Vagina (tissue), 2 donors: Measurements from ENCODE around the gene ECT2. TPM values are rescaled to one million over a fixed set of nuclear protein-coding genes. Genes with fewer than 3 reads are reported as not detected.
"Not testable (repeated sequence)": the region's sequence is repeated elsewhere in the genome, so short reads cannot be mapped to it uniquely, and the experiment has no call there.

Source experiments
- DNase-seq, 2 donors: peaks; one replicate each; pipeline ENCODE4 v3.0.0-alpha.2; 2017; ENCODE audit errors: extremely low spot score in 2 of 2
- H3K27ac ChIP-seq: fragments of 200-600 bp; sonication (generic); one replicate; pipeline ENCODE4 v1.5.1; 2019
- H3K27me3 ChIP-seq: fragments of 200-600 bp; sonication (generic); one replicate; pipeline ENCODE4 v1.5.1; 2019
- H3K36me3 ChIP-seq, 2 donors: fragments of 200-600 bp; sonication (generic); one replicate each; pipeline ENCODE4 v1.5.1; 2017 to 2019
- H3K4me1 ChIP-seq: fragments of 200-600 bp; sonication (generic); one replicate; pipeline ENCODE4 v1.5.1; 2019
- H3K4me3 ChIP-seq, 2 donors: fragments of 200-600 bp; sonication (generic); 1 replicate in 1 of 2; 2 replicates in 1 of 2; pipeline ENCODE4 v1.5.1; 2016 to 2019
- H3K9me3 ChIP-seq: fragments of 200-600 bp; sonication (generic); one replicate; pipeline ENCODE4 v1.5.1; 2019
- POLR2A ChIP-seq, 2 donors: fragments of 450-650 bp; IDR thresholded peaks; one replicate each; pipeline ENCODE4 v1.6.1; 2017; ENCODE audit warnings: antibody characterized with exemption in 2 of 2, mild to moderate bottlenecking in 2 of 2, moderate library complexity in 2 of 2
- POLR2AphosphoS5 ChIP-seq, 2 donors: sonication (generic); formaldehyde crosslinking; IDR thresholded peaks; one replicate each; pipeline ENCODE4 v1.9.0; 2017; ENCODE audit warnings: antibody characterized with exemption in 2 of 2, mild to moderate bottlenecking in 2 of 2, low read depth in 1 of 2; ENCODE audit not compliant: insufficient read depth in 1 of 2
- intact Hi-C: fragments of 100-400 bp; cut with DNase I; formaldehyde crosslinking; loops from one replicate; pipeline ENCODE4 v1.15.1; 2023
- total RNA-seq: library from RNA; depleted of rRNA; stranded (reverse); fragments of >200 nt; gene quantifications from one replicate; pipeline ENCODE4 v1.2.3, GENCODE V29; 2016
- TF ChIP-seq, protein P1 (sequence below), 3 experiments: fragments of 450-650 bp in 2 of 3; fragments of 200-600 bp in 1 of 3; sonication (generic) in 1 of 3; IDR thresholded peaks; one replicate each; pipeline ENCODE4 v1.5.1; 2017 to 2019; ENCODE audit warnings: antibody characterized with exemption in 3 of 3, mild to moderate bottlenecking in 2 of 3, moderate library complexity in 2 of 3

ECT2 gene
- total RNA-seq, 1 donor from 2014 or later: 6.4 TPM

- H3K27ac ChIP-seq: no peak overlapping the region
- H3K4me1 ChIP-seq: no peaks in the 10 kb centered on the region
- H3K9me3 ChIP-seq: no peaks in the 10 kb centered on the region
- DNase-seq: no peak
- TF ChIP-seq, protein P1, sequence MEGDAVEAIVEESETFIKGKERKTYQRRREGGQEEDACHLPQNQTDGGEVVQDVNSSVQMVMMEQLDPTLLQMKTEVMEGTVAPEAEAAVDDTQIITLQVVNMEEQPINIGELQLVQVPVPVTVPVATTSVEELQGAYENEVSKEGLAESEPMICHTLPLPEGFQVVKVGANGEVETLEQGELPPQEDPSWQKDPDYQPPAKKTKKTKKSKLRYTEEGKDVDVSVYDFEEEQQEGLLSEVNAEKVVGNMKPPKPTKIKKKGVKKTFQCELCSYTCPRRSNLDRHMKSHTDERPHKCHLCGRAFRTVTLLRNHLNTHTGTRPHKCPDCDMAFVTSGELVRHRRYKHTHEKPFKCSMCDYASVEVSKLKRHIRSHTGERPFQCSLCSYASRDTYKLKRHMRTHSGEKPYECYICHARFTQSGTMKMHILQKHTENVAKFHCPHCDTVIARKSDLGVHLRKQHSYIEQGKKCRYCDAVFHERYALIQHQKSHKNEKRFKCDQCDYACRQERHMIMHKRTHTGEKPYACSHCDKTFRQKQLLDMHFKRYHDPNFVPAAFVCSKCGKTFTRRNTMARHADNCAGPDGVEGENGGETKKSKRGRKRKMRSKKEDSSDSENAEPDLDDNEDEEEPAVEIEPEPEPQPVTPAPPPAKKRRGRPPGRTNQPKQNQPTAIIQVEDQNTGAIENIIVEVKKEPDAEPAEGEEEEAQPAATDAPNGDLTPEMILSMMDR (IDR thresholded peaks at IDR 0.05): no peak
- peak in 1 of 2 donors; percentile 89 for TF ChIP-seq POLR2AphosphoS5 (IDR thresholded peaks at IDR 0.05; ENCODE audit: insufficient read depth in 1 of 2, low read depth in 1 of 2)
- intact Hi-C loops: no loop called here
- no peak overlapping the region for H3K4me3 ChIP-seq
- no peaks in the 10 kb centered on the region for H3K27me3 ChIP-seq
- H3K36me3 ChIP-seq: no peaks in the 10 kb centered on the region
Measured at GRCh38 chr3:172856795-172857742, 106.5 kb downstream of the ECT2 start.

GRCh38 chr3:172859041-172859440, 108.5 kb downstream of the ECT2 start:
- no peak for TF ChIP-seq POLR2A (IDR thresholded peaks at IDR 0.05)
- TF ChIP-seq, protein P1 (IDR thresholded peaks at IDR 0.05): no peak
- TF ChIP-seq POLR2AphosphoS5 (IDR thresholded peaks at IDR 0.05; ENCODE audit: insufficient read depth in 1 of 2, low read depth in 1 of 2): no peak
- no peaks in the 10 kb centered on the region for H3K27me3 ChIP-seq
- H3K9me3 ChIP-seq: no peaks in the 10 kb centered on the region
- no peak overlapping the region for H3K27ac ChIP-seq
- H3K36me3 ChIP-seq: no peaks in the 10 kb centered on the region
- no peak overlapping the region for H3K4me3 ChIP-seq
- no peak for DNase-seq
- intact Hi-C loops: no loop called here
- no peaks in the 10 kb centered on the region for H3K4me1 ChIP-seq

- intact Hi-C loops, H3K27me3 ChIP-seq: not testable (repeated sequence)
Measured at GRCh38 chr3:172866726-172867350, 116.3 kb downstream of the ECT2 start.

DNA sequence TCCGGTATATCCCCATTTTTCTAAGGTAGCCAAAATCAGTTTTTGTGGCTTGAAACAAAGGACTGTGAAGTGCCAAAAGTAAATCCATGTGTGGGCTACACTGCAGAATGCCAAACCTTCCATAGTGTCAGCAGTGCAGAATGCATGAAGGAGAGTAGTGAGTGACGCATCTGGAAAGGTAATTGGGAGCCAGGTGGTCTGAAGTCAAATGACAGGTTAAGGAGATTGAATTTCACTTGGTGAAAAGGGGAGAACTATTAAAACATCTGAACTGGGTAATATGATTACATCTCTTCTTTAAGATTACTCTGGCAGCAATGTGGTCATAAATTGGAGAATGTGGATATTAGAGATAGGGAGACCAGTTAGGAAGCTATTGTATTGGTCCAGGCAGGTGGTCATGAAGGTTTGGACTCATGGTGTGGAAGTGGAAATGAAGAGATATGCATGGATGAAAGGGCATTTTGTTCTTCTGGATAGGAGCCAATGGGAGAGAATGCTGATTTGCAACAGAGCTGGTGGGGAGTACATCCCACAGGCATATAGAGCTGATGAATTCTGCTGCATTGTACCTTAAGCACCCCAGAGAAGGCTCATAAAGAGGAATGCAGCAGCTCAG, 118.2 kb downstream of the ECT2 start:
- Histone ChIP-seq H3K27ac (no peak overlapping the region), H3K4me3 (no peak overlapping the region), H3K9me3 (no peaks in the 10 kb centered on the region), H3K36me3 (no peaks in the 10 kb centered on the region), H3K4me1 (peaks cover 8% of the 10 kb centered on the region), H3K27me3 (no peaks in the 10 kb centered on the region)
- DNase-seq: no peak
- TF ChIP-seq POLR2AphosphoS5 (IDR thresholded peaks at IDR 0.05; ENCODE audit: insufficient read depth in 1 of 2, low read depth in 1 of 2): no peak
- TF ChIP-seq POLR2A (IDR thresholded peaks at IDR 0.05): no peak
- TF ChIP-seq, protein P1 (IDR thresholded peaks at IDR 0.05): no peak
- intact Hi-C loops: no loop called here

More at GRCh38 chr3:172866726-172867350, 116.3 kb downstream of the ECT2 start:
- H3K9me3 ChIP-seq, H3K4me1 ChIP-seq, DNase-seq, H3K27ac ChIP-seq, H3K36me3 ChIP-seq, H3K4me3 ChIP-seq: not testable (repeated sequence)

DNA sequence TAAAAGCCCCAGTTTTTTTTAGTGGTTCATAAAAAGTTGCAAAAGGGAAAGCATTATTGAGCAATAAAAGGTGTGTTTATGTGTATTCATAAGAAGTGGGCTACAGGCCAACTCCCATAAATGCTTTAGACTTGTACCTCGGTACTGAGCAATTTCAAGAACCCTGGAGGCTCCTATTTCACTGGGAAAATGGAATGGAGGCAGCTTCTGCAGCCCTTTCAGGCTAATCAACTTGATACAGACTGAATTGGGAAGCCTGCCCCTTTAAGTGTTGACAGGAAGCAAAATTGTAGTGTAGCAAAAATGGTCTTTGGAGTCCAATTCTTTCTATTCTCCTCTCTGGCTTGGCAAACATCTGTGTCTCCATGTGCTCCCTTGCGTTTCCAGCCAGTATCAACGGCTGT, 118.8 kb downstream of the ECT2 start:
- H3K27ac ChIP-seq: no peak overlapping the region
- intact Hi-C loops: no loop called here
- H3K4me3 ChIP-seq: no peak overlapping the region

More for the DNA sequence above, 118.8 kb downstream of the ECT2 start:
- Histone ChIP-seq H3K4me1 (peaks cover 8% of the 10 kb centered on the region), H3K36me3 (no peaks in the 10 kb centered on the region), H3K27me3 (no peaks in the 10 kb centered on the region), H3K9me3 (no peaks in the 10 kb centered on the region)
- DNase-seq: no peak
- no peak for TF ChIP-seq POLR2A (IDR thresholded peaks at IDR 0.05)
- TF ChIP-seq POLR2AphosphoS5 (IDR thresholded peaks at IDR 0.05; ENCODE audit: insufficient read depth in 1 of 2, low read depth in 1 of 2): no peak
- TF ChIP-seq, protein P1 (IDR thresholded peaks at IDR 0.05): no peak
